NCI-H1105 treated with DMSO at 0.1 percent for 48 hours (cell line): ENCODE results near the gene SMAD3.

Source experiments
- DNase-seq: peaks from one replicate; lab custom pipeline; 2025; lab: John Stamatoyannopoulos, UW

SMAD3 gene

DNA sequence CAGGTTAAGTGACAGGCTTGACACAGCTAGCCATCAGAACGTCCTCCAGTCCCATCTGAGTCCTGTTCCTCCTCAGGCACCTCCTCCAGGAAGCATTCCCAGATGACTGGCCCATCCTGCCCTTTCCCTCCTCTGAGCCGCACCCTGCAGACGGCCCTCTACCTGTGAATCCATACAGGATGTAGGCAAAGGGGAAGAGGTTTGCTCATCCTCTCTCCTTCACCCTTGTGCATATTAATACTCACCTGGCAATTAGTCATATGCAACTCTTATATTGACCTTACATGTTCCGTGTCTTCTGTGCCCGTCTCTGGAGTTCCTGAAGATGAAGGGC, 61.9 kb downstream of the SMAD3 start:
- DNase-seq = no peak

DNA sequence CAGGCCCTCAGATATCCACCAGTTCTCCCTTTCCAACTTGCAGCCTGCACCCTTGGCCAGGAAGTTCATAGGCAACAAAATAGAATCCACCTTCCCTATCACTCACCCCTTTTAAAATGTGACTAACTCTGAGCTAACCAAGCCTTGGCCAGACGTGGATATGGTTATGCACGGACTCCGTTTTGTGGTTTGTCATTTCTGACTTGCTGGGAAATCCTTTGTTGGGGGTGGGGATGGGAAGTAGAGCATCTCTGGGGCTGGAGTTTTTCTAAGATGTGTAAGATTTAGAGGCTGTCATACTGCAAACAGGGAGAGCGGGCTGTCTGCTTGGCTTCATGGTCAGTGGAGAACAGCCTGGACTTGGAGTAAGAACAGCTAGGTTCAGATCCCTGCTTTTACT, 62.6 kb downstream of the SMAD3 start:
- DNase-seq = no peak

DNA sequence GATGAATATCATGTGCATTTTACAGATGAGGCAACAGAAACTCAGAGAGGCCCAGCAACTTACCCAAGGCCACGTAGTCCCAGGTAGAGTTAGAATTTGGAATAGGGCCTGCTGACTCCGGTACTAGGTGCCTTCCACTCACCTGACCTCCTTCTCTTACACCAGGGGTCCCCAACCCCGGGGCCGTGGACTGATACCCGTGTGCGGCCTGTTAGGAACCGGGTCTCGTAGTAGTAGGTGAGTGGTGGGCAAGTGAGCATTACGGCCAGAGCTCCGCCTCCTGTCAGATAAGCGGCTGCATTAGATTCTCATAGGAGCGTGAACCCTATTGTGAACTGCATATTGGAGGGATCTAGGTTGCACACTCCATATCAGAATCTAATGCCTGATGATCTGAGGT, 64.8 kb downstream of the SMAD3 start:
- DNase-seq = no peak

- no peak for DNase-seq
Measured at GRCh38 chr15:67130673-67131601, 65.5 kb downstream of the SMAD3 start.

DNA sequence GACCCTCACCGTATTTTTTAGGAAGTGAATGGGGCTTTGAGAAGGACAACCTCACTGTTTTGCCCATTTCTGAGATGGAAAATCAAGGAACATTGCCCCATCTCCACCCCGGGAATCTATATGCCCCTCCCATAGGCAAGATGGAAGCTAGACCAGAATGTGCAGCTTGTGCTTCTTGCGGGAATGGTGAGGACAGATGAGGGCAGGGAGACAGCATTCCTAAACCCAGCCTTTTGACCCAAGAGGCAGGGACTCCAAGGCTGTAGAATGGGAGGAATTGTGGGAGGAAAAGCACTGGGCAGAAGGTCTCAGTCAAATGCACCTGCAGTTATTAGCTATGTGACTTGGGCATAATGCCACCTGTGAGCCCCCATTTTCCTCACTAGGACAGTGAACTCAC, 66.9 kb downstream of the SMAD3 start:
- DNase-seq = no peak

DNA sequence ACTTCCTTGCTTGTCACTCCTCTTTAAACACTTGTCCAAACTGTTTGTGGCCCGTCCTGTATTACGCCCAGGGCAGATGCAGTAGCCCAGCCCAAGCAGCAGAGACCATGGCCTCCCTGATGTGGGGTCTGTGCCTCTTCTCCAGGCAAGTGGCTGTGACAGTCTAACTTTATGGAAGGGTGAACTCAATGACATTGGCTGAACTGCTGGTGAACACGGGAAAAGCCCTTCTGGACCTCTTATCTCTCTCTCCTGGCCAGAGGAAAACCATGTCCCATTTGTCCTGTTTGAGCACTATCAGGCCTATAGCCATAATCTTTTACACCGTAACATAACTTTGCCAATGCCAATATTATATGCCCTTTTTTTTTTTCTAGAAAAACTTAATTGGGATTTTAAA, 67.6 kb downstream of the SMAD3 start:
- DNase-seq = no peak

DNA sequence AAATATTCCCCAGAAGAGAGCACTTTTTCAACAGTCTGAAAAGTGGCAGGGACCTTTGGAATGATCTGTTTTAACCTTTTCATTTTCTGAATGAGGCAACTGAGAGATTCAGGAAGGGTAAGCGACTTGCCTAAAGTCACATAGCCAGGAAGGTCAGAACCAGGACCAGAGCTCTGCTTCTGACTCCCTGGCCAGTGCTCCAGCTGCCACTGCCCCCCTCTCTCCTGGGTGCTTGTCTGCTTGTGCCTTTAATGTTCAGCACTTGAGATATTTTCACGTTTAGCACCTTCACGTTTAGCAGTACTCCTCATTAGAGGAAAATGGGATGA, 68.3 kb downstream of the SMAD3 start:
- DNase-seq = no peak

DNA sequence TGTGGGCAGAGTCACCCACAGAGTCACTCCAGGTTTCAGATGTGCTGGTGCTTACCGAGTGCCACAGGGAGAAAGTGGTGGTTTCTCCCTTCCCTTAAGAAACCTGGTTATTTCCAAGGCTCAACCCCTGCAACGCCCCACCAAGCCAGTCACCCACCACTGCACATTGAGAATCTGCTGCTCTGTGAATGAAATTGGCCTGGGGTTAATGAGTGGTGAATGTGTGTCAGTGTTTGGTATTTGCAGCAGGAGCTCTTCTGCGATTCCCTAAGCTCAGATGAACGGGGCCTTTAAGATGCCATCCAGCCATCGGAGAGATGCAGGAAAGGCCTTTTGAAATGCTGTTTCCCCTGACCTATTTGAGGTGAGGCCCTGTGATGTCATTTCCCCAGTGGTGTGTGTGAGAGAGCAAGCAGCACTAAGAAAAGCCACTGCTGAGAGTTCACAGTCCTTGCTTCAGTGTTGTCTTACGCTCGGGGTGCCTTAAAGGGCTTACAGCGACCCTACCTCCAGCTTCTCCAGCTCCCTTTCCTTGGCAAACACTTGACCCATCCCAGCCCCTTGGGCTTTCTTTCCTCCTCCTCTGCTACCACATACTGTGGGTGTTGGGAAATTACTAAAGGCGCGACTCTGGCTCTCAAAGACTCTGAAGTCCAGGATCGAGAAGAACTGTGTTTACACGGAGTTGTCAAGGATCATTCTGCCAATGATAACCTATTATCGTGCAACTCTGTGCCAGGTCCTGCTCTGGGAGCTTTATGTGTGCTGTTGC, 68.9 kb downstream of the SMAD3 start:
- DNase-seq = no peak

GRCh38 chr15:67134871-67135492, 69.6 kb downstream of the SMAD3 start:
- no peak for DNase-seq

DNA sequence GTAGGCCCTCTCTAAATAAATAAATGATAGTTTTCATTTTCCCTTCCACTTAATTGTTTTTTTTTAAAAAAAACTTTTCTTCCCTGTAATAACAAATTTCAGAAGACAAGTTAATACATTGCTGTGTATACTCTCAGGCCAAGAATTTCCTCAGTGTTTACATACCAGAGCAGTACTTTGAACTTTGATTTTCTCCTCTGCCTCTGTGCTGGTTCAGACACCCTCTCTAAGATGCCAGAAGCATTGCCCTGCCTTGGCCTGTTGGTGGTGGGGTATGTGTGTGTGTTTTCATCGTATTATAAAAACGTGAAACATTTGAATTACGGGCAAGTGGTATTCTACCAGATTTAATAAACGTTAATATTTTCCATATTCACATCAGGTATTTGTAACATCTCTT, 70.1 kb downstream of the SMAD3 start:
- no peak for DNase-seq

- no peak for DNase-seq
Measured at GRCh38 chr15:67136802-67137201, 71.4 kb downstream of the SMAD3 start.

- DNase-seq = no peak
Measured at GRCh38 chr15:67137319-67137718, 71.9 kb downstream of the SMAD3 start.

- no peak for DNase-seq
Measured at GRCh38 chr15:67137951-67138848, 72.8 kb downstream of the SMAD3 start.

DNA sequence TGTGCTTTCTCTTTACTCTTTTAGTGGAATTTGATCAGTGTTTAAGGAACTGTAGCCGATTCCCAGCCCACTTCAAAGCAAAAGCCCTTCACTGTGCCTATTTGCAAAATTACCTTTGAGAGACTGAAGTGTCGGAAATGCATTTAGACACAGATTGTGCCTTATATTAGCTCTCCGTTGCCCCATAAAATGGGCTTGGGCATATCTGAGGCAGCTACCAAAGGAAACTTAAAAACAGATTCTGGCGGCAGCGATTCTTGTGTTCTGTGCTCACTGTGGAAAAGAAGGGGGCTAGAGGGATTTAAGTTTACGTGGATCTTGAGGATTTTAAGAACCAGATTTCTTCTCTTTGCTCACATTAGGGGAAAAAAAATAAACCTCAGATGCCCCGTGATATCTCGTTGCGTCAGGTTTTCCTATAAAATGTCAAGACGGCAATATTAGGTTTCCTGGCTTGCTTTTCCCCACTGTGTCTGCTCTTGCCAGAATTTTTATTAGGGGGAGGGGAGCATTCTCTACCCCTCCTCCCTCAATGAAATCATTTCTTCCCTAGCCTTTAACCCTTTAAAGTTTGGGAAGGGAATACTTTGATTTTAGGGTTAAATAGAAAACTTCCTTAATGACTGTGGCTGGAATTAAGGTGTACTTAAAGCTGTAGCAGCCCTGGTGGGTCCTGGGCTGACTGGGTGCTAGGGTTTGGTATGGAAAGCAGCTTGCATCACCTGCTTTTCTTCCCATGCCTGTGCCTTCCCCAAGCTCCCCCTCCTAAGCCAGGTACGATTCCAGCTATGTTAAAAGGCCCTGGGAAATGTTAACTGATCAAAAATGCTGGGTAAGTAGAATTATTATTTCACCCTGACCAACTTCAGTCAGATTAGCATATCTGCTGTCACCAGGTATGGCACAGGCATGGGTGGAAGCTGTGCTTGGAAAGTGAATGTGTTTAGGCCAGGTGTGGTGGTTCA, 73.8 kb downstream of the SMAD3 start:
- DNase-seq = no peak

GRCh38 chr15:67140078-67140833, 74.9 kb downstream of the SMAD3 start:
- no peak for DNase-seq

- DNase-seq = no peak
Measured at GRCh38 chr15:67142092-67142766, 76.8 kb downstream of the SMAD3 start.

DNA sequence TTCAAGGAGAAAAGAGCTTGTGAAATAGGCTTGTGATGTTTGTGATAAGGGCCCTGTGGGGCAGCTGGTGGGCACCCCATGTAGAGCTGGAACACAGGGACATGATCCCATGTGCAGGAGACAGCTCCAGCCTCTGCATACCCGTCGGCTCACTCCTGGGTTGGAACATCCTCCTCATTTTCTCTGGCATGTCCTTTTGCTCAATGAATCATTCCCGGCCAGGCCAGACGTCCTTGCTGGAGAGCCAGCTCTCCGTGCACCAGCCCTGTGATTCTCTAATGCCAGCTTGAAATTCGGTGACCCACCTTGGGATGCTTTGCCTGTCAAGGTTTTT, 77.3 kb downstream of the SMAD3 start:
- DNase-seq = no peak

GRCh38 chr15:67143646-67144045, 78.2 kb downstream of the SMAD3 start:
- DNase-seq = no peak

DNA sequence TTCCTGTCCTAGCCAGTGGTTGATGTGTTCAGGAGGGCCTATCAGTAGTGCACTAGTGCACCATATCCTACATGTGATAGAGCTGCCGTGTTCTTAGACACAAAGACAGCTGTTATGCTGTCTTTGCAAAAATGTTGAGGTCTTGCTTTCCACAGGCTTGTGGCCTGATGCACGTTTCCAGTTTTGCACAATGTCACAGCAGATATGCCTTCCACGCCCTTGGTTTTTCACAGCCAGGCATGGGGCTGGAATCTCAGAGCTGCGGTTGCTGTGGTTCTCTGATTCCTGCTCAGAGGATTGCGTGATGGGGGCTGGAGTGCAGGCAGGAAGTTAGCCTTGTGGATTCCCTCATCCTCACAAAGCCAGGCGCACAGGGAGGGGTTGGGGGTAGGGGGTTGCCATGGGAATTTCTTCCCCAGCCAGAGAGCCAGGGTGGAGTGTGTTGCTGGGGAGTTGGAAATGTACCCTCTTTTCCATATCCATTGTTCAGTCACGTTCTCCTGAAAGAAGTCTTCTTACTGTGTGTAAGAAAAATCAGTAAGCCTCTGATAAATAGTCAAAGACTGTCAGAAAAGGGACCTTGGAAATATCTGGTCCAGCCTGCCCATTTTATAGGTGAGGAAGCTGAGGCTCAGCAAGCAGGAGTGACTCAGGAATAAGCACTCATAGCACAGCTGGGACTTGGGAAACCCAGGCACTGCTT, 79.4 kb downstream of the SMAD3 start:
- DNase-seq = no peak
